Neural cell (in vitro differentiated cells): ENCODE results near the gene IL17RC. TPM values are rescaled to one million over a fixed set of nuclear protein-coding genes. Genes with fewer than 3 reads are reported as not detected.

Source experiments
- H2AFZ ChIP-seq: fragments of 200-600, 300-800 bp; sonication (generic), shearing (Covaris generic); 2 replicates; pipeline ENCODE4 v1.6.0; 2014; ENCODE audit warnings: low read depth, mild to moderate bottlenecking, antibody characterized with exemption, low read length, moderate library complexity
- H3F3A ChIP-seq: fragments of 200-600 bp; shearing (Covaris generic); 2 replicates; pipeline ENCODE4 v1.6.1; 2016; ENCODE audit warnings: mild to moderate bottlenecking, moderate library complexity, mixed read lengths, antibody characterized with exemption, low read length; ENCODE audit not compliant: insufficient read depth, poor library complexity, severe bottlenecking
- H3K27ac ChIP-seq: fragments of 200-600, 300-800 bp; sonication (generic), shearing (Covaris generic); 2 replicates; pipeline ENCODE4 v1.5.1; 2014; ENCODE audit warnings: mild to moderate bottlenecking, low read length, moderate library complexity
- H3K27me3 ChIP-seq: fragments of 300-800, 200-600 bp; sonication (generic), shearing (Covaris generic); 2 replicates; pipeline ENCODE4 v1.6.0; 2014; ENCODE audit warnings: mild to moderate bottlenecking, low read depth, low read length, moderate library complexity; ENCODE audit not compliant: insufficient read depth
- H3K36me3 ChIP-seq: fragments of 300-800, 200-600 bp; sonication (generic), shearing (Covaris generic); 2 replicates; pipeline ENCODE4 v1.5.1; 2014; ENCODE audit warnings: mild to moderate bottlenecking, antibody characterized with exemption, low read length, moderate library complexity; ENCODE audit not compliant: insufficient read depth
- H3K4me2 ChIP-seq: fragments of 300-800, 200-600 bp; sonication (generic), shearing (Covaris generic); 2 replicates; pipeline ENCODE4 v1.6.0; 2014; ENCODE audit warnings: mild to moderate bottlenecking, low read length
- H3K4me3 ChIP-seq: fragments of 300-800, 200-600 bp; sonication (generic), shearing (Covaris generic); 2 replicates; pipeline ENCODE4 v1.5.1; 2014; ENCODE audit warnings: mild to moderate bottlenecking, low read length, moderate library complexity
- H3K79me2 ChIP-seq: fragments of 200-600 bp; shearing (Covaris generic); replicated peaks from 2 replicates; pipeline ENCODE4 v1.6.0; 2014; ENCODE audit warnings: mild to moderate bottlenecking, low read length, moderate library complexity; ENCODE audit not compliant: insufficient read depth
- H3K9ac ChIP-seq: fragments of 300-800, 200-600 bp; sonication (generic), shearing (Covaris generic); 2 replicates; pipeline ENCODE4 v1.6.1; 2016; ENCODE audit warnings: mild to moderate bottlenecking, low read length, mixed read lengths
- H3K9me2 ChIP-seq: fragments of 200-600 bp; shearing (Covaris generic); 2 replicates; pipeline ENCODE4 v1.6.1; 2016; ENCODE audit warnings: mild to moderate bottlenecking, low read length, mixed read lengths; ENCODE audit not compliant: insufficient read depth
- H3K9me3 ChIP-seq: fragments of 200-600, 300-800 bp; sonication (generic), shearing (Covaris generic); 2 replicates; pipeline ENCODE4 v1.6.1; 2016; ENCODE audit warnings: mild to moderate bottlenecking, mixed run types, low read length, moderate library complexity, mixed read lengths
- H4K20me1 ChIP-seq: fragments of 200-600 bp; shearing (Covaris generic); 2 replicates; pipeline ENCODE4 v1.6.1; 2016; ENCODE audit warnings: mild to moderate bottlenecking, mixed run types; ENCODE audit not compliant: insufficient read depth
- CTCF ChIP-seq: fragments of 450-650 bp; IDR thresholded peaks from 2 replicates; pipeline ENCODE4 v1.5.1; 2014; ENCODE audit warnings: antibody characterized with exemption, mild to moderate bottlenecking, moderate library complexity; ENCODE audit not compliant: poor library complexity, severe bottlenecking
- EP300 ChIP-seq: fragments of 450-650 bp; conservative IDR thresholded peaks from 2 replicates; pipeline ENCODE4 v1.6.1; 2014; ENCODE audit warnings: antibody characterized with exemption, mild to moderate bottlenecking, moderate library complexity; ENCODE audit not compliant: poor library complexity, severe bottlenecking
- EZH2 ChIP-seq: fragments of 200-600, 300-800 bp; shearing (Covaris generic), sonication (generic); IDR thresholded peaks from 2 replicates; pipeline ENCODE4 v1.6.1; 2014; ENCODE audit warnings: antibody characterized with exemption, low read length, borderline replicate concordance, mild to moderate bottlenecking; ENCODE audit not compliant: insufficient read depth, poor library complexity, severe bottlenecking
- MXI1 ChIP-seq: fragments of 450-650 bp; conservative IDR thresholded peaks from 2 replicates; pipeline ENCODE4 v1.6.1; 2014; ENCODE audit warnings: antibody characterized with exemption, mild to moderate bottlenecking; ENCODE audit not compliant: poor library complexity, severe bottlenecking
- POLR2AphosphoS5 ChIP-seq: IDR thresholded peaks from 2 replicates; pipeline ENCODE4 v1.6.1; 2012
- RAD21 ChIP-seq: fragments of 450-650 bp; conservative IDR thresholded peaks from 2 replicates; pipeline ENCODE4 v1.6.1; 2014; ENCODE audit warnings: antibody characterized with exemption, mild to moderate bottlenecking, moderate library complexity
- REST ChIP-seq: IDR thresholded peaks from 2 replicates; pipeline ENCODE4 v1.6.1; 2012; ENCODE audit warnings: borderline replicate concordance
- SMC3 ChIP-seq: fragments of 450-650 bp; conservative IDR thresholded peaks from 2 replicates; pipeline ENCODE4 v1.6.1; 2014; ENCODE audit warnings: antibody characterized with exemption, mild to moderate bottlenecking, moderate library complexity; ENCODE audit not compliant: poor library complexity
- TAF1 ChIP-seq: IDR thresholded peaks from 2 replicates; pipeline ENCODE4 v1.6.1; 2012; ENCODE audit warnings: low read depth
- polyA plus RNA-seq: library from polyadenylated mRNA; depleted of rRNA; stranded (reverse); fragments of >200 nt; gene quantifications from 2 replicates; pipeline ENCODE4 v1.2.3, GENCODE V29; 2014

Gene IL17RC
- polyA plus RNA-seq, 1 donor from 2014 or later = not detected

GRCh38 chr3:9970020-9970652, 53.2 kb downstream of the IL17RC start:
- Histone ChIP-seq H3K9me2 (no peaks in the 10 kb centered on the region), H4K20me1 (no peaks in the 10 kb centered on the region), H3K9ac (no peak overlapping the region), H3K36me3 (peaks cover 13% of the 10 kb centered on the region), H3K9me3 (no peaks in the 10 kb centered on the region), H3K27me3 (no peaks in the 10 kb centered on the region), H3K79me2 (no peaks in the 10 kb centered on the region), H3K4me3 (no peak overlapping the region), H3F3A (no peaks in the 10 kb centered on the region), H3K27ac (no peak overlapping the region), H3K4me2 (no peak overlapping the region), H2AFZ (no peak overlapping the region)
- no peak for TF ChIP-seq POLR2AphosphoS5
- no peak for TF ChIP-seq TAF1
- no peak for TF ChIP-seq EP300
- TF ChIP-seq CTCF = no peak
- TF ChIP-seq SMC3 = no peak
- TF ChIP-seq REST = no peak
- no peak for TF ChIP-seq RAD21
- no peak for TF ChIP-seq EZH2
- no peak for TF ChIP-seq MXI1

- TF ChIP-seq CTCF = no peak
- no peak for TF ChIP-seq POLR2AphosphoS5
- Histone ChIP-seq H3K4me2 (no peak overlapping the region), H3K36me3 (no peaks in the 10 kb centered on the region), H3K9me2 (no peaks in the 10 kb centered on the region), H2AFZ (no peak overlapping the region), H3K79me2 (peaks cover 2% of the 10 kb centered on the region), H3F3A (no peaks in the 10 kb centered on the region), H3K9me3 (no peaks in the 10 kb centered on the region), H3K4me3 (no peak overlapping the region), H3K27me3 (no peaks in the 10 kb centered on the region), H4K20me1 (no peaks in the 10 kb centered on the region), H3K9ac (no peak overlapping the region), H3K27ac (no peak overlapping the region)
These were observed 60.1 kb downstream of the IL17RC start for GRCh38 chr3:9976721-9977709.
